ENCODE results near the gene RNF19B.

The RNF19B gene

DNA sequence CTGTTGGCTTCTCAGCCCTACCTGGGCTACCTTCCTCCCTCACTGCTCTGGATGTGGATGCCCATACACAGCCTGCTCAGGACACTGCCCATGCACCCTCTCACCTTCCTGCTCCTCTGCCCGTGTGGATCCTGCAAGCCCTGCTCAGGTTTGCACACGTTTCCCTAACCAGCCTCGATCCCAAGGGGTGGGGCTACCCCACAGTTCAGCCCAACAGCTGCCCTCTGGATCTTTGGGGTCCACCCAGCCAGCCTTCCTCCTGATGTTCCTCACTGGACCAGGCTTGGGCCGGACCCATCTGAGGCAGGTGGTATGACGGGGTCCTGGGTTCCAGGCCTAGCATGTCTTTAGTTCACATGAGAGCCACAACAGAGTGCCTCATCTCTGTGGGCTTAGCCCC is 68.2 kb downstream of the RNF19B start:
- Histone ChIP-seq H3K4me2 (no peak overlapping the region), H3K27ac (no peak overlapping the region), H3K9me3 (replicated peaks in 1 of 11) (no peaks in the 10 kb centered on the region), H4K20me1 (peaks cover 0 to 32% (median 0%) of the 10 kb centered on the region in 11 experiments; a peak in 4 of 22 replicates), H3K36me3 (peaks cover 0 to 3% (median 0%) of the 10 kb centered on the region in 11 experiments; a peak in 3 of 22 replicates), H3K27me3 (peaks cover 22 to 45% (median 31%) of the 10 kb centered on the region in 11 experiments), H3K4me3 (no peak overlapping the region), H3K9ac (no peak overlapping the region), H3K4me1 (peaks cover 0 to 36% (median 22%) of the 10 kb centered on the region in 10 experiments; a peak in 17 of 20 replicates)
- TF ChIP-seq Cebpa-rat (IDR thresholded peaks at IDR 0.05): no peak

GRCh38 chr1:32895325-32896215 is 69.0 kb downstream of the RNF19B start:
- Histone ChIP-seq H3K27me3 (peaks cover 22 to 39% (median 30%) of the 10 kb centered on the region in 11 experiments), H3K4me2 (no peak overlapping the region)

GRCh38 chr1:32894681-32895080 is 69.9 kb downstream of the RNF19B start:
- Histone ChIP-seq H3K36me3 (peaks cover 0 to 3% (median 0%) of the 10 kb centered on the region in 11 experiments; a peak in 3 of 22 replicates), H4K20me1 (peaks cover 0 to 32% (median 0%) of the 10 kb centered on the region in 11 experiments; a peak in 4 of 22 replicates), H3K27ac (no peak overlapping the region), H3K4me2 (no peak overlapping the region), H3K4me1 (peaks cover 0 to 23% (median 9%) of the 10 kb centered on the region in 10 experiments; a peak in 12 of 20 replicates), H3K27me3 (peaks cover 22 to 38% (median 29%) of the 10 kb centered on the region in 11 experiments), H3K9ac (no peak overlapping the region; a peak in 1 of 22 replicates), H3K4me3 (no peak overlapping the region), H3K9me3 (replicated peaks in 1 of 11) (no peaks in the 10 kb centered on the region)
- TF ChIP-seq Cebpa-rat (IDR thresholded peaks at IDR 0.05): no peak

More at GRCh38 chr1:32895325-32896215, 69.0 kb downstream of the RNF19B start:
- Histone ChIP-seq H3K36me3 (peaks cover 0 to 3% (median 0%) of the 10 kb centered on the region in 11 experiments; a peak in 3 of 22 replicates), H4K20me1 (peaks cover 0 to 32% (median 0%) of the 10 kb centered on the region in 11 experiments; a peak in 4 of 22 replicates), H3K4me1 (peaks cover 0 to 31% (median 17%) of the 10 kb centered on the region in 10 experiments; a peak in 17 of 20 replicates), H3K9me3 (replicated peaks in 1 of 11) (no peaks in the 10 kb centered on the region), H3K9ac (no peak overlapping the region; a peak in 1 of 22 replicates), H3K4me3 (no peak overlapping the region), H3K27ac (no peak overlapping the region)
- TF ChIP-seq Cebpa-rat (IDR thresholded peaks at IDR 0.05): no peak

- Histone ChIP-seq H3K9ac (peak overlapping the region in 1 of 11 experiments; percentile 19; a peak in 1 of 22 replicates), H3K27me3 (peaks cover 22 to 38% (median 29%) of the 10 kb centered on the region in 11 experiments), H4K20me1 (peaks cover 0 to 34% (median 0%) of the 10 kb centered on the region in 11 experiments; a peak in 4 of 22 replicates), H3K36me3 (peaks cover 0 to 3% (median 0%) of the 10 kb centered on the region in 11 experiments; a peak in 3 of 22 replicates), H3K4me2 (peak overlapping the region in 10 of 11 experiments; percentile 36 to 79 (median 60); a peak in 18 of 22 replicates), H3K9me3 (replicated peaks in 1 of 11) (no peaks in the 10 kb centered on the region), H3K4me3 (peak overlapping the region in 3 of 10 experiments; percentile 25 to 53 (median 51); a peak in 2 of 20 replicates), H3K27ac (no peak overlapping the region), H3K4me1 (peaks cover 0 to 19% (median 8%) of the 10 kb centered on the region in 10 experiments; a peak in 10 of 20 replicates)
- no peak for TF ChIP-seq Cebpa-rat (IDR thresholded peaks at IDR 0.05)
Observed at GRCh38 chr1:32894019-32894600, 70.5 kb downstream of the RNF19B start.

DNA sequence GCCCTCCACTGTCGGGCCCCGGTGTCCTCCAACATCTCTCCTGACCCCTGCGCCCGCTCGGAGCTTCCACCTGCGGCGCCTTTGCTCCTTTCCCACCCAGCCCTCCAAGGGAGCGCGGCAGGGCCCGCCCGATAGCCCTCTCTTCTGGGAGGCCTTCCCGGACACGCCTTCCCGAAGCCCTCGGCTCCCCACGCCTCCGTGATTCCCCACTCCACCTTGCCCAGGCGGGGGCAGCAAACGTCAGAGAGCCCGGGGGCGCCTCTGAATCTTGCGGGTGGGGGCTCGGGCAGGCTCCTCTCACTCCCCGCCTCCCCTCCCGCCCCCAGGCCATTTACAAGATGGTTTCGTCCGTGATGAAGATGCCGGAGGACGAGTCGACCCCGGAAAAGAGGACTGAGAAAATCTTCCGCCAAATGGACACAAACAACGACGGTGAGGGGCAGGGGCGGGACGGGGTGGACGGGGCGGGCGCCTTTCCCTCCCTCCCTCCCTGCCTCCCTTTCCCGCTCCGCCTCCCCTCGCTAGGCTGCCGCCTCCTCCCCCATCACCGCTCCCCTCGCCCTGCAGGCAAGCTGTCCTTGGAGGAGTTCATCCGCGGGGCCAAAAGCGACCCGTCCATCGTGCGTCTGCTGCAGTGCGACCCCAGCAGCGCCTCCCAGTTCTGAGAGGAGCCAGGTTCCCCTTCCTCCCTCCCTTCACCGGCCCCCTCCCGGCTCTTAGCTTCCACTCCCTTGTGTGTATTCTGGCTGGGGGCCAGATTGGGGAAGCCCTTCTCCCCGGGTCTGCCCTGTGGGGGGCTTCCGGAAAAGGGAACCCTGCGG is 71.2 kb downstream of the RNF19B start:
- H3K9ac ChIP-seq: peak overlapping the region in 8 of 11 experiments; percentile 15 to 64 (median 48); a peak in 12 of 22 replicates
- peaks cover 22 to 38% (median 29%) of the 10 kb centered on the region in 11 experiments for H3K27me3 ChIP-seq
- H3K4me2 ChIP-seq: peak overlapping the region; percentile 53 to 82 (median 72)
- TF ChIP-seq Cebpa-rat (IDR thresholded peaks at IDR 0.05): no peak
- peaks cover 0 to 19% (median 8%) of the 10 kb centered on the region in 10 experiments; a peak in 10 of 20 replicates for H3K4me1 ChIP-seq
- peaks cover 0 to 3% (median 0%) of the 10 kb centered on the region in 11 experiments; a peak in 3 of 22 replicates for H3K36me3 ChIP-seq
- no peaks in the 10 kb centered on the region for H3K9me3 ChIP-seq (replicated peaks in 1 of 11)
- peak overlapping the region; percentile 36 to 65 (median 48); a peak in 19 of 20 replicates for H3K4me3 ChIP-seq
- peaks cover 0 to 37% (median 0%) of the 10 kb centered on the region in 11 experiments; a peak in 5 of 22 replicates for H4K20me1 ChIP-seq
- peak overlapping the region in 1 of 11 experiments; percentile 13; a peak in 1 of 22 replicates for H3K27ac ChIP-seq

DNA sequence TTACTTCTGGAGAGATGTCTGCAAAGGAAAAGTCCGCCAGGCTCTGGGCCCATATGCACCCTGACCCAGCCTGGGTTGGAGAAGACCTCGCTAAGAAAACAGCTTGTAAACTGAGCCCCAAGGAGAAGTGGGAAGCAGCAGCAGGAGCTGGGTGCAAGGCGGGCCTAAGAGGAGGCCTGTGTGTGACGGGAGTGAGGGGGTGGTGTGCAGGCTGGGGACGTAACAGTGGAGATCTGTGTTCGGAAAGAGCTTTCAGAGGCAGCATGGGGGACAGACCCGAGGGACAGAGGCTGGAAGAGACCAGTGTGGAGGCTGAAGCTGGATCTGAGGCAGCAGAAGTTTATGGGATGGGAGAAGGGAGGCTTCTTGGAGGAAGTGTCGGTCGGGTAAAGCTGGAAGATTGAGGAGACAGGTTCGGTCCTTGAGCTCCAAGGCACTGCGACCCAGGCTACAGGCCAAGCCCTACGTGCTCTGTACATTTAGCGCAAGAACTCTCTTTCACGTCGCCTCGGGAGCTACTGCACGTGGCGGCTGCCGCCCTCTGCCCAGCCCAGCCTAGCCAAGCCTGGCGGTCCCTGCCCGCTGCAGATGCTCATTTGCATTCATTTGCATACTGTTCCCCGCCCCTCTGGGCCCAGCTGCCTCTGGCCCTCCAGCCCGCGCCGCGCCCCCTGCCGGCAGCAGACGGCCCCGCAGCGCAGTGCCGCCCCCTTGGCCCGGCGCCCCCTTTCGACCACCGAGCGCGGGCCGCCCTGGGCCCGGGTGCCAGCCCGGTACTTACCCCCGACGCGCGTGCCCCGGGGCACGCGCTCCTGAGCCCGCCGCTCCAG is 72.0 kb downstream of the RNF19B start:
- peaks cover 23 to 39% (median 30%) of the 10 kb centered on the region in 11 experiments for H3K27me3 ChIP-seq
- no peaks in the 10 kb centered on the region for H3K9me3 ChIP-seq (replicated peaks in 1 of 11)
- peak overlapping the region; percentile 36 to 65 (median 48); a peak in 18 of 20 replicates for H3K4me3 ChIP-seq
- H3K36me3 ChIP-seq: peaks cover 0 to 3% (median 0%) of the 10 kb centered on the region in 11 experiments; a peak in 3 of 22 replicates
- H3K9ac ChIP-seq: peak overlapping the region in 8 of 11 experiments; percentile 15 to 64 (median 48); a peak in 11 of 22 replicates
- H4K20me1 ChIP-seq: peaks cover 0 to 32% (median 0%) of the 10 kb centered on the region in 11 experiments; a peak in 5 of 22 replicates
- H3K27ac ChIP-seq: 0 out of 22 replicates have a peak overlapping the region, but pooled peaks of 1 of the 11 experiments have one; percentile 13
- peak overlapping the region; percentile 53 to 82 (median 72) for H3K4me2 ChIP-seq
- H3K4me1 ChIP-seq: peaks cover 0 to 19% (median 8%) of the 10 kb centered on the region in 10 experiments; a peak in 10 of 20 replicates
- no peak for TF ChIP-seq Cebpa-rat (IDR thresholded peaks at IDR 0.05)

GRCh38 chr1:32891630-32892029 is 73.0 kb downstream of the RNF19B start:
- Histone ChIP-seq H3K27me3 (peaks cover 32 to 49% (median 40%) of the 10 kb centered on the region in 11 experiments), H4K20me1 (peaks cover 0 to 31% (median 0%) of the 10 kb centered on the region in 11 experiments; a peak in 5 of 22 replicates)

More at GRCh38 chr1:32891630-32892029, 73.0 kb downstream of the RNF19B start:
- peaks cover 0 to 19% (median 8%) of the 10 kb centered on the region in 10 experiments; a peak in 10 of 20 replicates for H3K4me1 ChIP-seq
- H3K36me3 ChIP-seq: peaks cover 0 to 3% (median 0%) of the 10 kb centered on the region in 11 experiments; a peak in 3 of 22 replicates
- no peak overlapping the region for H3K27ac ChIP-seq
- H3K9ac ChIP-seq: no peak overlapping the region
- H3K9me3 ChIP-seq (replicated peaks in 1 of 11): no peaks in the 10 kb centered on the region
- H3K4me3 ChIP-seq: no peak overlapping the region
- TF ChIP-seq Cebpa-rat (IDR thresholded peaks at IDR 0.05): no peak
- H3K4me2 ChIP-seq: no peak overlapping the region
